Measurements from ENCODE around the gene GRHL1.

DNA sequence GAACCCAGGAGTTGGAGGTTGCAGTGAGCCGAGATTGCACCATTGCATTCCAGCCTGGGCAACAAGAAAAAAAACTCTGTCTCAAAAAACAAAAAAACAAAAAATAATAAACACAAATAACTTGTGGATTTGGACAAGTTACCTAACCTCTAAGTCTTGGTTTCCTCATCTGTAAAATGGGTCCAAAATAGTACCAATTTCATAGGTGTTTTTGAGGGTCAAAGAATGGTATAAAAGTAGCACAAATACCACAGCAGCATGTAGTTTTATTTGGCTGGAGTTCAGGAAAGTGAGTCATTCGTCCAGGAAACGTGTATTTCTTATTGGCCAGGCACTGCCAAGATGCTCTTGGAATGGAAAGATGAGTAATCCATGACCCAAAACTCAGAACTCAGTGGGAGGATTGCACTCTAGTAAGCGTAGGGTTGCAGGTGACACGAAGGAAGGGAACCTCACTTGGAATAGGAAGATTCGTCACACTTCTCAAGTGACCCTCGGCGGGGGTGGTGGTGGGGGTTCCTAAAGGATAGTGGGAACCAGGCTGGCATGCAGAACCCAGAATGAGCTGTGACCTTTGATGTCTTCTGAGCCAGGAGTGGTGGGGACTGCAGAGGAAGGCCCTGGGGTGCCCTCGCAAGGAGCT, 24.4 kb downstream of the GRHL1 start:
- TF ChIP-seq EZH2phosphoT487 (IDR thresholded peaks at IDR 0.05; ENCODE audit: borderline replicate concordance, low read length): no peak
- TF ChIP-seq, protein P1, sequence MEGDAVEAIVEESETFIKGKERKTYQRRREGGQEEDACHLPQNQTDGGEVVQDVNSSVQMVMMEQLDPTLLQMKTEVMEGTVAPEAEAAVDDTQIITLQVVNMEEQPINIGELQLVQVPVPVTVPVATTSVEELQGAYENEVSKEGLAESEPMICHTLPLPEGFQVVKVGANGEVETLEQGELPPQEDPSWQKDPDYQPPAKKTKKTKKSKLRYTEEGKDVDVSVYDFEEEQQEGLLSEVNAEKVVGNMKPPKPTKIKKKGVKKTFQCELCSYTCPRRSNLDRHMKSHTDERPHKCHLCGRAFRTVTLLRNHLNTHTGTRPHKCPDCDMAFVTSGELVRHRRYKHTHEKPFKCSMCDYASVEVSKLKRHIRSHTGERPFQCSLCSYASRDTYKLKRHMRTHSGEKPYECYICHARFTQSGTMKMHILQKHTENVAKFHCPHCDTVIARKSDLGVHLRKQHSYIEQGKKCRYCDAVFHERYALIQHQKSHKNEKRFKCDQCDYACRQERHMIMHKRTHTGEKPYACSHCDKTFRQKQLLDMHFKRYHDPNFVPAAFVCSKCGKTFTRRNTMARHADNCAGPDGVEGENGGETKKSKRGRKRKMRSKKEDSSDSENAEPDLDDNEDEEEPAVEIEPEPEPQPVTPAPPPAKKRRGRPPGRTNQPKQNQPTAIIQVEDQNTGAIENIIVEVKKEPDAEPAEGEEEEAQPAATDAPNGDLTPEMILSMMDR (conservative IDR thresholded peaks at IDR 0.05; ENCODE audit: low read depth, low read length): no peak

Data from PC-3 (cell line).